HG02870 (cell line): ENCODE measurements around the gene PPP3R1.
"Not testable (repeated sequence)": the region's sequence is repeated elsewhere in the genome, so short reads cannot be mapped to it uniquely, and the experiment has no call there.

Experiments used
- ATAC-seq: cut with Tn5 transposase; IDR thresholded peaks from one replicate; pipeline ENCODE4 v1.9.1; 2021; ENCODE audit warnings: mild to moderate bottlenecking, moderate library complexity; ENCODE audit not compliant: unreplicated experiment

PPP3R1 gene

DNA sequence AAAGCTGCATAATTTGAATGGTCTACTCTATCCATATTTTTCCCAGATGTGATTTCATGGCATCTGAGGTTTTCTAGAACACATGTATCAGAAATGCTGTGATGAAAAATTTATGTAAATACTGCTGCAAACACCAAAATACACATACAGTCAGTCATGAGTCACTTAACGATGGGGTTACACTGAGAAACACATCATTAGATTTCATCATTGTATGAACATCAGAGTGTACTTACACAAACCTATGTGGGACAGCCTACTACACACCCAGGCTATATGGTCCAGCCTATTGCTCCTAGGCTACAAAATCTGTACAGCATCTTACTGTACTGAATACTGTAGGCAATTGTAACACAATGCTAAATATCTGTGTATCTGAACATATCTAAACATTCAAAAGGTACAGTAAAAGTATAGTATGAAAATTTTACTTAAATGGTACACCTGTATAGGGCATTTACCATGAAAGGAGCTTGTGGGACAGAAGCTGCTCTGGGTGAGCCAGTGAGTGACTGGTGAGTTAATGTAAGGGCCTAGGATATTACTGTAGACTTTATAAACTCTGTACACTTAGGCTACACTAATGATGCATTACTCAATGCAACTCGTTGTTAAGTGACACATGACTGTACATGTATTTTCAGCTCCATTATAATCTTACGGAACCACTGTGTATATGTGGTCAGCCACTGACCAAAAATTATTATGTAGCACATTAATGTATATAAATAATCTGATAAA is 61.2 kb downstream of the PPP3R1 start:
- ATAC-seq, result no peak

GRCh38 chr2:68189991-68190784 is 62.1 kb downstream of the PPP3R1 start:
- no peak for ATAC-seq

GRCh38 chr2:68188831-68189230 is 63.5 kb downstream of the PPP3R1 start:
- ATAC-seq, result no peak

GRCh38 chr2:68187329-68187728 is 65.0 kb downstream of the PPP3R1 start:
- ATAC-seq, result no peak

- no peak for ATAC-seq
Observed at GRCh38 chr2:68185541-68186164, 66.7 kb downstream of the PPP3R1 start.

DNA sequence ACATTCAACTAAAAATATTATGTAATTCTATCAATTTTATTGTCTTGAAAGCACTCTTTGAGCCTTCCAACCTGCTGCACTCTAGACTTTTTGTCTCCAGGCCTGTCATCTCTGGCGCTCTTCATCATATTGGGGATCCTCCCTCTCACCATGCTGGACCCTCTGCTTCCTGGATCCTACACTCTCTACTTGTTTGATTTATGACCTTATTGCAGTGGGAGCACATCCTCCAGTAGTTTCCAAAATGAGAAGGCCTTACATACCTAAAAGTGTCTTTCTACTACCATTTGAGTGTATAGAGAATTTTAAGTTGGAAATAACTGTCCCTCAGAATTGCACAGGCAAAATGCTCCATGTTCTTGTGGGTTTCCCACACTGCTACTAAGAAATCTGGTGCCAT is 69.4 kb downstream of the PPP3R1 start:
- ATAC-seq, result no peak

- ATAC-seq, result no peak
Observed at GRCh38 chr2:68178954-68179627, 73.2 kb downstream of the PPP3R1 start.

GRCh38 chr2:68178432-68178831 is 73.9 kb downstream of the PPP3R1 start:
- no peak for ATAC-seq

DNA sequence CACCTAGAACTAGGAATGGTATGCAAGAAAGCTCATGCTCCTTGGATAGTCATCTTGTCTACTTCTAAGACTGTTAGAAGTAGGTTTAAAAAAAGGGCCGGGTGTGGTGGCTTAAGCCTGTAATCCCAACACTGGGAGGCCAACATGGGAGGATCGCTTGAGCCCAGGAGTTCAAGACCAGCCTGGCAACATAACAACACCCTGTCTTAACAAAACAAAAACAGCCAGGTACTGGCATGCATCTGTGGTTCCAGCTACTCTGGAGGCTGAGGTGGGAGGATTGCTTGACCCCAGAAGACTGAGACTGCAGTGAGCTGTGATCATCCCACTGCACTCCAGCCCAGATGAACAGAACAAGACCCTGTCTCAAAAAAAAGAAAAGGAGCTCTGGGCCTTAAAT is 74.8 kb downstream of the PPP3R1 start:
- no peak for ATAC-seq

DNA sequence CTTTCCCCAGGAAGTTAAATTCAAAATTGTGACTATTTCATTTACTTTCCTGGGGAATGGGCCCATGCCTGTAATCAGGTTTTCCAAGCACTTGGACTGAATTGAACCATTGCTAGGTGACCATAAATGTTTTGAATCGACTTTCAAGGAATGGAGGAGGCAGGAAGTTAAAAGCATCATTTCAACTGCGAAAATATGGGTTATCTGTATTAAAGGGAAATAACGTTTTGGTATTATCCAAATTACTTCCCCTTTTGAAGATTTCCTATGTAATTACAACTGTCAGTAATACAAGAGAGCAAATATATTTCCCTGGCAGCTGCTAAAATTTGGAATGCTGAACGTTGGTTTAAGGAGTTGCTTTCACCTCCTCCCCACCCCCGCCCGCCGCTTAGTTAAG is 75.7 kb downstream of the PPP3R1 start:
- no peak for ATAC-seq

DNA sequence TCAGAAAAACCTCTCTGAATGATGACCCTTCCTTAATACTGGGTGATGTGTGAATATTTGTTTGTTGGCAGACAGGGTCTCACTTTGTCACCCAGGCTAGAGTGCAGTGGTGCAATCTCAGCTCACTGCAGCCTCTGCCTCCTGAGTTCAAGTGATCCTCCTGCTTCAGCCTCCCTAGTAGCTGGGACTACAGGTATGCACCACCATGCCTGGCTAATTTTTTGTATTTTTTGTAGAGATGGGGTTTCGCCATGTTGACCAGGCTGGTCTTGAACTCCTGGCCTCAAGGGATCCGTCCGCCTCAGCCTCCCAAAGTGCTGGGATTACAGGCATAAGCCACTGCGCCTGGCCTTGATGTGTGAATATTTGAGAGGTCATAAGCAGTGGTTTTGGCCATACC is 77.1 kb downstream of the PPP3R1 start:
- ATAC-seq, result not testable (repeated sequence)

- no peak for ATAC-seq
Observed at GRCh38 chr2:68172990-68173700, 79.2 kb downstream of the PPP3R1 start.

DNA sequence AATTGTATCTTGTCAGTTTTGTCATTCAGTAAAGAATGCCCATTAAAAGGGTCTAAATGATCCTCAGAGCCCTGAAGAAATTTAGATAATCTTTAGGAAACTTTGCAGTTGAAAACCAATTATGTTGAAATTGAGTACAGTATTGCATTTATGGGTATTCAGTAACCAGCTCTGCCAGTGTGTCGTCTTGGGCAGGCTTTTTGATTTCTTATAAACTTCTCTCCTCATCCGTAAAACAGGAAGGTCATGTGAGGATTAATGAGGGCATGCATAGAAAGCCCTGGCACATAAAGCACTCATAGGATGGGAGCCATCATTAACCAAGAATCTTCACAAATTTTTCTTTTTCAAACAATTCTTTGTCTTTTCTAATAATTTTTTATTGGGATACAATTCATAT is 79.8 kb downstream of the PPP3R1 start:
- ATAC-seq, result no peak

DNA sequence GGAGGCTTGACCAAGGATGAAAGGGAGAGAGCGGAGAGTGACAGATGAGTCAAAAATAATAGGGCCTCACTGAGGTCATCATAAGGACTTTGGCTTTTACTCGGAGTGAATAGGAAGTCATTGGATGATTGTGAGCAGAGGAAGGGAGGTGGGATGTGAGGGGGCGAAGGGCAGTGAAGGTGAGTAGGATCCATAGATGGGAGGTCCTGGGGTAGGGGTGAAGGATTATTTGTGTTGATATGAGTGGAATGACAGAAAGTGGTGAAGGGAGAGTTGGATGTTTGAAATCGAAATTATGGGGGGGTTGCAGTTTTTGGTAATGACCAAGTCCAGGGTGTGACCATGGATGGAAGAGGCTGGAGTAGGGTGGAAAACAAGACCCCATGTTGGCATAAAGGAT is 80.6 kb downstream of the PPP3R1 start:
- ATAC-seq, result no peak

- no peak for ATAC-seq
Observed at GRCh38 chr2:68171146-68171545, 81.2 kb downstream of the PPP3R1 start.

- ATAC-seq, result no peak
Observed at GRCh38 chr2:68169308-68169707, 83.0 kb downstream of the PPP3R1 start.

GRCh38 chr2:68167186-68167585 is 85.1 kb downstream of the PPP3R1 start:
- ATAC-seq, result no peak

- no peak for ATAC-seq
Observed at GRCh38 chr2:68163641-68164040, 88.7 kb downstream of the PPP3R1 start.

GRCh38 chr2:68158134-68158447 is 94.2 kb downstream of the PPP3R1 start:
- ATAC-seq, result no peak

DNA sequence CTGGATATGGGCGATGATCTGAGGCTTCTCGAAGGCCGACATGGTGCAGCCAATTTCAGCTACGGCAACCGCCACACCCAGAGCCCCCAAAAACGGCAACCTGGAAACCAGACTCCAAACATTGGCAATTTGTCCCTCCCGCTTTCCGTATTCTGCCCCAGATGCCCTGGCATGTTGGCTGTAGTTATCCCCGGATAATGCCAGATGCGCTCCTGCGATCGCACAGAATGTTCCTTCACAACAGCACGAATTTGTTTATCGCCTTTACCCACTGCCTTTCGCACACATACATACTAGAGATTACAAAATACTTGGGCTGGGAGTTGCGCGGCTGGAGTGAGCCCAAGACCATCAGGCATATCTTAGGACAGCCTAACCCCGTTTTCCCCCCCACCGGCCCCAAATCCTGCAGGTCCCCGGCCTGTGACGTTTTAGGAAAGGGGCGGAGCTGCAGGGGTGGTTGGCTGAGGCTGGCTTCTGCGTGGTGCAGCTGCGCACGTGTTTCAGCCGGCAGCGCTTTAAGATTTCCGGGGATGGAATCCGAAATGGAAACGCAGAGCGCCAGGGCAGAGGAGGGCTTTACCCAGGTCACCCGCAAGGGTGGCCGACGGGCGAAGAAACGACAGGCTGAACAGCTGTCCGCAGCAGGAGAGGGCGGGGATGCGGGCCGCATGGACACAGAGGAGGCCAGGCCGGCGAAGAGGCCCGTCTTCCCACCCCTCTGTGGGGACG is 94.8 kb downstream of the PPP3R1 start, which contains the start of gene PNO1:
TSS of gene PNO1 (plus strand) at position 487 of the 732 bp plus-strand sequence. CDS start at position 534, 47 bp downstream.
- ATAC-seq, result peak; percentile 95
